Prostate gland (tissue), 2 donors: ENCODE measurements around the gene LGR6.

Experiments
- CTCF ChIP-seq, 4 experiments: fragments of 200-600 bp in 2 of 4; fragments of 450-650 bp in 2 of 4; sonication (generic) in 2 of 4; IDR thresholded peaks; 1 replicate in 3 of 4; 2 replicates in 1 of 4; pipeline ENCODE4 v1.5.1; 2016 to 2019; ENCODE audit warnings: antibody characterized with exemption in 4 of 4, mild to moderate bottlenecking in 2 of 4, moderate library complexity in 2 of 4
- POLR2AphosphoS5 ChIP-seq: sonication (generic); formaldehyde crosslinking; IDR thresholded peaks from one replicate; pipeline ENCODE4 v1.6.1; 2017; ENCODE audit warnings: antibody characterized with exemption

GRCh38 chr1:202268032-202268431 is 74.4 kb downstream of the LGR6 start:
- TF ChIP-seq CTCF (IDR thresholded peaks at IDR 0.05) (no peak), POLR2AphosphoS5 (no peak)
